GM12878 (cell line): ENCODE data around the gene STX16.

Experiments used
- CTCF ChIP-seq, 3 experiments: IDR thresholded peaks in 2 of 3; conservative IDR thresholded peaks in 1 of 3; 2 replicates each; pipeline ENCODE4 v1.5.1; 2011; ENCODE audit warnings: low read depth in 3 of 3, low read length in 3 of 3, mild to moderate bottlenecking in 3 of 3, control low read depth in 2 of 3, moderate library complexity in 2 of 3, inconsistent platforms in 1 of 3, mixed read lengths in 1 of 3; ENCODE audit not compliant: control insufficient read depth in 2 of 3, insufficient read depth in 1 of 3; ENCODE audit errors: extremely low read depth in 1 of 3
- HCFC1 ChIP-seq: fragments of 150-350 bp; IDR thresholded peaks from 2 replicates; pipeline ENCODE4 v1.6.1; 2014; ENCODE audit warnings: low read length
- IKZF1 ChIP-seq: fragments of 450-650 bp; conservative IDR thresholded peaks from 2 replicates; pipeline ENCODE4 v1.6.1; 2017; ENCODE audit warnings: antibody characterized with exemption, mild to moderate bottlenecking
- REST ChIP-seq: IDR thresholded peaks from 2 replicates; pipeline ENCODE4 v1.6.1; 2012; ENCODE audit warnings: mild to moderate bottlenecking, low read depth, low read length
- YY1 ChIP-seq: IDR thresholded peaks from 2 replicates; pipeline ENCODE4 v1.6.1; 2011; ENCODE audit warnings: low read depth, mild to moderate bottlenecking, low read length

GRCh38 chr20:58666702-58667101, 15.6 kb downstream of the STX16 start:
- TF ChIP-seq YY1 (no peak), CTCF (IDR thresholded peaks at IDR 0.05 in 2 of 3, conservative IDR thresholded peaks at IDR 0.05 in 1 of 3; ENCODE audit: control insufficient read depth in 2 of 3, extremely low read depth in 1 of 3, insufficient read depth in 1 of 3, low read depth in 3 of 3, low read length in 3 of 3) (no peak), IKZF1 (no peak), HCFC1 (no peak), REST (no peak)
